MV-4-11 (cell line): ENCODE results near the gene HIRIP3.
"Not testable (repeated sequence)": the region's sequence is repeated elsewhere in the genome, so short reads cannot be mapped to it uniquely, and the experiment has no call there.

ENCODE experiments used
- DNase-seq: peaks from one replicate; lab custom pipeline; 2025; lab: John Stamatoyannopoulos, UW

HIRIP3 gene

GRCh38 chr16:29995324-29995910 is at the start of gene HIRIP3:
Gene HIRIP3, minus strand, starts transcription at chr16:29995617. Its CDS starts 12 bp downstream, at chr16:29995605.
- peak; percentile 80 for DNase-seq

GRCh38 chr16:30041841-30042240 is 46.4 kb upstream of the HIRIP3 start:
- no peak for DNase-seq

- not testable (repeated sequence) for DNase-seq
These were observed 45.3 kb upstream of the HIRIP3 start for GRCh38 chr16:30040690-30041089.

GRCh38 chr16:30040221-30040620 is 44.8 kb upstream of the HIRIP3 start:
- DNase-seq: peak; percentile 10

GRCh38 chr16:30033270-30033669 is 37.9 kb upstream of the HIRIP3 start:
- no peak for DNase-seq

GRCh38 chr16:30032083-30032819 is 36.8 kb upstream of the HIRIP3 start:
- peak; percentile 52 for DNase-seq

- DNase-seq: no peak
These were observed 36.1 kb upstream of the HIRIP3 start for GRCh38 chr16:30031477-30031918.

GRCh38 chr16:30030841-30031413 is 35.5 kb upstream of the HIRIP3 start, which contains the start of gene TLCD3B:
Gene TLCD3B, minus strand, starts transcription at chr16:30031271. Its CDS starts 744 bp downstream, at chr16:30030527.
- DNase-seq: no peak

GRCh38 chr16:30030011-30030685 is 34.7 kb upstream of the HIRIP3 start:
- DNase-seq: no peak

GRCh38 chr16:30028438-30029076 is 33.1 kb upstream of the HIRIP3 start:
- DNase-seq: peak; percentile 21

GRCh38 chr16:30027588-30028437 is 32.4 kb upstream of the HIRIP3 start:
- DNase-seq: no peak

GRCh38 chr16:30026449-30026848 is 31.0 kb upstream of the HIRIP3 start:
- no peak for DNase-seq

- no peak for DNase-seq
These were observed 30.2 kb upstream of the HIRIP3 start for GRCh38 chr16:30025574-30025973.

- no peak for DNase-seq
These were observed 29.7 kb upstream of the HIRIP3 start for GRCh38 chr16:30025156-30025555.

- DNase-seq: no peak
These were observed 29.0 kb upstream of the HIRIP3 start for GRCh38 chr16:30024451-30024850.

- DNase-seq: no peak
These were observed 28.2 kb upstream of the HIRIP3 start for GRCh38 chr16:30023586-30023985.

GRCh38 chr16:30022887-30023286 is 27.5 kb upstream of the HIRIP3 start, which contains the start of gene C16orf92:
Gene C16orf92, plus strand, starts transcription at chr16:30023198. Its CDS starts 143 bp downstream, at chr16:30023341.
- DNase-seq: no peak

- DNase-seq: no peak
These were observed 23.3 kb upstream of the HIRIP3 start for GRCh38 chr16:30018731-30019158.

GRCh38 chr16:30017937-30018336 is 22.5 kb upstream of the HIRIP3 start:
- DNase-seq: not testable (repeated sequence)

GRCh38 chr16:30017277-30017656 is 21.9 kb upstream of the HIRIP3 start:
- no peak for DNase-seq
